GM21526 (cell line): ENCODE data around the gene HJV.

Source experiments
- ATAC-seq: cut with Tn5 transposase; IDR thresholded peaks from one replicate; pipeline ENCODE4 v1.9.1; 2021; ENCODE audit warnings: moderate library complexity; ENCODE audit not compliant: unreplicated experiment, low FRiP score

Gene HJV

DNA sequence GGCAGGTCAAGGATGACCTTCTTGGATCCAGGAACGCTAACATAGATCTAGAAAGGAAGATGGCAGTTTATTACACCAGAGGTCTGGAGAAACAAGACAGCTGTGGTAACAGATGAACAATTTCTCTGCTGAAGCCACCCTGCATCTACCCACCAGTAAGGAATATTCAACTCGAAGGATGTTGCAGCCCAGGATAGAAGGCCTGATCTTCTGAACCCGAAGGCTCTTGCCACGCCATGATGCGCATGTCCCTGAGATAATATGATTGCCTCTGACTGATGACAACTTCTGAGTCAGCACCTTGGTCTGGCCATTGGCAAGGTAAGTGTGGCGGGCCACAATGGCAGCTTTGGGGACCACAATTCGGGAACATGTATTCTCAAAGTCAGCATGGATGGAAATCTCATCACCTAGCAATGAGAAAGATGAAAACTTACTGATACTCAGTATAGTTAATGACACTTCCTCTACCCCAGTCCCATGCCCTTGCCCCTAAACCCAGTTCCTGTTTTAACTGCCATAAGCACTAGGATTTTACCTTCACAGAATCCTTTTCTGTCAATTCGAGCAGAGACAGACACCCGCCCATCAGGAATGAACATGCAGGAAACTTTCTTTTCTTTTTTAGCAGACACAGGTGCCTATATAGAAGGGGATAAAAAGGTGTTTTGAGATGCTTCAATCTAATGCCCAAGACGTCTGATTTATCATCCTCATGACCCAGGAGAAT lies 27.0 kb downstream of the HJV start:
- ATAC-seq = no peak

DNA sequence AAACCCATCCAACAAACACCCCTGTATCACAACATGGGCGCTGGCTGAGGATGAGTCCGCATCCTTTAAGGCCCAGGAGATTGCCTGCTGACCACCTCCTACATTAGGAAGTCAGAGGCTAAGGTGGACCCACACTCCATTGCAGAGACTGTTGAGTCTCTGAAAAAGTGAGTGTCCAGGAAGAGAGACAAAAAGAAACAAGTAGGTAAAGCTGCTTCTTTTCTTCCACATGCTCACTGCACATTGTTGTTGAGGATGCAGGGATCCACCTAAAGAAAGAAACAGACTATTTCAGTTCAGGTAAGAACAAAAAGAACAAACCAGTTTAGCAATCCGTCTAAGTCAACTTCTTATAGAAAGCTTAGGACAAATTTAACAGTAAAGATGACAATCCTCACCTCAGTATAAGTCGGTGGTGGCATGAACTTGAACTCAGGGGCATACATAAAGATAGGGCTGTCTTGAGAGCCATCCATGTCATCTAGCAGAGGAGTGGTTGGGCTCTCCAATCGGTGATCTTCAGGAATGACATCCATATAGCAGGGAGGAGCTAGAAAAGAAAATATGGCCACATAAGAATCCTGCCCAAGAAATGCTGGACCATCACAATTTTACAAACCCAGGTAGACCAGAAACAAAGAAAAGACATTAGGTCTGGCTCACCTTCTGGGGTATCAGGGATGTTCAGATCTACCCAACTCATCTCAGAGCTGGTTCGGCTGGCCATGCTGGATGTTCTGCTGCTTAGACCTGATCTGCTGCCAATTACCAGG lies 27.7 kb downstream of the HJV start:
- ATAC-seq = no peak

DNA sequence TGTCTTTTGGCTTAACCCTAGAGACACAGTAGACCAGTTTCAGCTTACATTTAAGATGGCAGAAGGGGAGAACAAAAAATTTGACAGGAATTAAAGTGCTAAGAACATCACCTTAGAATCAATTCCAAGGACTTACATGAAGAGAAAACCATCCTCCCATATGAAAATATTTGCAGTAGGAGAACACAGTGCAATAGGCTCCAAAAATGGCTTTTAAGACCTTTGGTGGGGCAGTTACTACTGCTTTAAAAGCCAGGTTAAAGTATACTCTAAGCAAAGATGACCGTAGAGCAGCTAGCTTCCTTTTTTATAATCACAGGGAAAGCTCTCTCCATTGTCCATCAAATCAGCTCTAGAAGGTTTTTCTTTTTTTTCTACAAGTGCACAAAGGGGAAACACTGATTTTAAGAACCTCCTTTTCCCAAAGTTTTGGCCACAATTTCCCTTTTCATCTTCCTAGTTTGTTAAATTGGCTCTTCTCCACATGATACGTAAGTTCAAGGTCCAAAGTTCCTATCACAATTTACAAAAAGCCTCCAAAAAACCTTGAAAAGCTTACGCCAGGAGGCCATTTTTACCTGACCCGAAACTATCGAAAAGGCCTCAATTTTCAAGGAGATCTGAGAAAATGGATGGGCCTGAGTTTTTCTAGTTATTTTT lies 28.4 kb downstream of the HJV start:
- no peak for ATAC-seq

DNA sequence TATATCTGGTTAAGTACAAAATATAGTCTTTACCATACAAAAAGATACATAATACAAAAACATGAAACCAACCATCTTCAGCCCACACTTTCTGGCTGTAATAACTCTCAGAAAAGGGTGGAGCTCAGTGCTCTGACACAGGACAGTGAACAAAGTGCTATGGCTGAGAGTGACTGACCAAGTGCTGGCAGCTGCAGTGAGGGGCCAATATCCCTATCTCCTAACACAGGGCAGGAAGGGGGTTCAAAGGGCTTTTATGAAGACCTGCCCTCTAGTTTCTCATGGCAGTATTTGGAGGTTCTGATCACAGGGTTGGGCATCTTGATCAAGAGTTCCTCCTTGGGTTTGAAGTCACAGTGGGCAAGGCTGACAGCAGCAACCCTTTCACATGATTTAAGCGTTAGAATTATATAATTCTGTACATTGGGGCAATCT lies 29.0 kb downstream of the HJV start:
- ATAC-seq = no peak

DNA sequence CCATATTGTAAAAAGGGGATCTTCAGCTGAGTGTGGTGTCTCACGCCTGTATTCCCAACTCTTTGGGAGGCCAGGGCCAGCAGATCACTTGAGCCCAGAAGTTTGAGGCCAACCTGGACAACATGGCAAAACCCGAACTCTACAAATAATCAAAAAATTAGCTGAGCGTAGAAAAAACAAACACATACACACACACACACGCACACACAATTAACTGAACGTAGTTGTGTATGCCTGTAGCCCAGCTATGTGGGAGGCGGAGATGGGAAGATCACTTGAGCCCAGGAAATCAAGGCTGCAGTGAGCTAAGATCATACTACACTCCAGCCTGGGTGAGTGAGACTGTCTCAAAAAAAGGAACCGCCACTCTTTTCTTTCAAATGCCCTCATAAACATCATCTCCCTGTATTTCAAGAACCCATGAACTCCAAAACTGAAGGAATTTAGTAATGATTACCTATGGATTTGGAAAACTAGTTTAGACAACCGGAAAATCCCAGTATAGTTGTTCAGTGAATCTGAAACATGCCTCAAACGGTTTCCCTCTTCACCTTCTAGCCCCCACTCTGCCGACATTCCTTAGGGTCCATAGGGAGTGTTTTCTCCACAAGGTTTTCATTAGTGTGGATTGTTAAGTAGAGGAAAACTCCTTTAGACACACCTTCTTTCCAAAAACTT lies 29.7 kb downstream of the HJV start:
- no peak for ATAC-seq

DNA sequence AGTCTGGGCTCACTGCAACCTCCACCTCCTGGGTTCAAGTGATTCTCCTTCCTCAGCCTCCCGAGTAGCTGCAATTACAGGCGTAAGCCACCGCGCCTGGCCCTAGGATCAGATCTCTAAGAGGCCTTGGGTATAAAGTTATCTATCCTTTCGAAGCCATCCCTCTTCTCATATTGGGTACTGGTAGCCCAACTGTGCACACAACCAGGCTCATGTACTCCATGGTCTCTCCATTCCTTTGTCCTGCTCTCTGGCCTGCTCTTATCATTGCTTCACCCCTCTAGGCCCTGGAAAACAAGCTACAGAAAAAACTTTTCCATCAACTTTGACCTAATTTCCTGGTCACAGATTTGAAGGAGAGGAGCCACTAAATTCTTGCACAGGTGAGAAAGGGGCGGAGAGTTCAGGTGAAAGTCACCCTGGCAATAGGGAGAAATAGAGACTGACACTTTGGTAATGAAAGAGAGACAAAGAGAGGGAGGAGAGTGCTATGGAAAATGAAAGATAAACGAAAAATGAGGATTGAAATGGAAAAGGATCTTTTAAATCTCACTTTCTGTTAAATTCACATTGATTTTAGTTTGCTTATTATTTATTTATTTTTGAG lies 31.2 kb downstream of the HJV start:
- no peak for ATAC-seq

DNA sequence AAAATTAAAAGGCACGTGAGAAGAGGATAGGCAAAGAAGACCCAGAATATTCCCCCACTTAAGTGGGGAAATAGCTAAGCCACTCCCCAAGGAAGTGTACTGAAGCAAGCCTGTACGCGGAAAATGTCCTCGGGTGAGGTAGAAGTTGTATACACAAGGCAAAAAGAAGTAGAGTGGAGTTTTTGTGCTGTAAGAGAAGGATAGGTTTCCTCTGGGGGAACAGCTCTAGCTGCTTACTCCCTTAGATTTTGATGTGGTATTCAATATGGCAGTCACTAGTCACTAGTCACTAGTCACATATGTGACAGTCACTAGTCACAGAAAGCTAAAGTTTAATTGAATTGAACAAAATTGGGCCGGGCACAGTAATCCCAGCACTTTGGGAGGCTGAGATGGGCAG lies 32.8 kb downstream of the HJV start:
- no peak for ATAC-seq

DNA sequence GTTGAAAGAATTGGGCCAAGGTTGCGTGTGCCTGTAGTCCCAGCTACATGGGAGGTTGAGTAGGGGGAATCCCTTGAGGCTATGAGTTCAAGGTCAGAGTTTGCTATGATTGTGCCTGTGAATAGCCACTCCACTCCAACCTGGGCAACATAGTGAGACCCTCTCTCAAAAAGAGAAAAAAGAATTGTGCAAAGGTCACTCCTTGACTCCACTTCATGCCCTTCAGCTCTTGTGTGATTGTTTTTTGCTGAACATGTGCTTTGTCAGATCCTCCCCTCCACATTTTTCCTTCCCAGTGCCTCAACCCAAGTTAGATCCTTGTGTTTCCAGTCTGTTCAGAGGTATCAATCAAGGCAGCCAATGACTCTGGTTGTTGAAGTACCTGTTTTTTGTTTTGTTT lies 33.6 kb downstream of the HJV start:
- ATAC-seq = no peak

DNA sequence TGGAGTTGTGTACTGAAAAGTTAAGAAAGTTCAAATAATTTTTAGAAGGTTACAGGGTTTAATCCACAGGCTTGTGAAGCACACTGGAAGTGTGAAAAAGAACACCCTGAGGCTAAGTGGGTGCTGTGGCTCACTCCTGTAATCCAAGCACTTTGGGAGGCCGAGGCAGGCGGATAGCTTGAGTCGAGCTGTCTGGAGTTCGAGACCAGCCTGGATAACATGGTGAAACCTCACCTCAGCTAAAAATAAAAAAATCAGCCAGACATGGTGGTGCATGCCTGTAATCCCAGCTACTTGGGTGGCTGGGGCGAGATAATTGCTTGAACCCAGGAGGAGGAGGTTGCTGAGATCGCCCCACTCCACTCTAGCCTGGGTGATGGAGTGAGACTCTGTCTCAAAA lies 35.0 kb downstream of the HJV start:
- no peak for ATAC-seq

DNA sequence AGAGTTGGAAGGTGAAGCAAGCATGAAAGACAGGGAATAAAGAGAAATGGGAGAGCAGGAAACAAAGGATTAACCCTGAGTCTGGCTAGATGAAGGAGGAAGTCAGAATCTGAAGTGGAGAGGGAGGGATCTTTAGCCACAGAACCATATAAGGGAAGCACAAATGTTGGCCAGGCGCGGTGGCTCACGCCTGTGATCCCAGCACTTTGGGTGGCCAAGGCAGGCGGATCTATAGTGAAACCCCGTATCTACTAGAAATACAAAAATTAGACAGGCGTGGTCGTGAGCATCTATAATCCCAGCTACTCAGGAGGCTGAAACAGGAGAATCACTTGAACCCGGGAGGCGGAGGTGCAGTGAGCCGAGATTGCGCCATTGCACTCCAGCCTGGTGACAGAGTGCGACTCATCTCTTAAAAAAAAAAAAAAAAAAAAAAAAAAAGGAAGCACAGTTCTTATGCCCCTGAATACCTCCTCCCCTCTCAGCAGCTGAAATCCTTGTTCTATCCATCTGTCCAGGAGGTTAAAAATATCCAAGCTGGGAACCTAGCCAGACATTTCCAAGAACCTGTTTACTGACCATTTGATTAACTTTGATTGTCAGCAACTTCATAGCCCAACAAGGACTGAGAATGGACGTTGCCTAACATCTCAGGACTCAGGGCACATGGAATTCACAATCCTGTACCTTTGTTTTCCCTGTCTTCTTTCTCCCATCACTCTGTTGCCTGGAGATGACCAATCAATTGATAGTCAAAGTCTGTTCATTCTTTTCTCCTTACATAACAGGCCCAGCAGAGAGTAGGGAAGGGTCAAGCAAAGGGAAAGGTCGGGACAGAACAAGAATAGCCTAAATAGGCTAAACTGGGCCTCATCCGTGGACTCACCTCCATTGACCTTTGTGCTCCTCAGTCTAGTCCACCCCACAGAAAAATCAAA lies 35.8 kb downstream of the HJV start:
- no peak for ATAC-seq

DNA sequence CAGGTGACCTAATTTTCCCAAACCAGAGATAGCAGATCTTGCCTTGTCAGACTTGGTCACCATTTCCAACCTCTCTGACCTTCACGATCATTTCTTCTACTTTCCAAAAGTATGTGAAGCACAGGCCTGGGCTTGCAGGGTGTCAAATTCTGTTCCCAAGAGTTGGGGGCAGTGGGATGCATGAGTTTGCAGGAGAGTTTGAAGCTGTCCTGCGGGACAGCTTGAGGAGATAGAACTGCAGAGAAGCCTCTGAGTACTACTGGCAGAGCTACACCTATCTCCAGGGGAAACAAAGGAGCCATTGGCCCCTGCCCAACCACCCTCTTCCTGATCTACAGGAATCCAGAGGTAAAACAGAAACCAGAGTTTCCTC lies 36.4 kb downstream of the HJV start:
- ATAC-seq = no peak

DNA sequence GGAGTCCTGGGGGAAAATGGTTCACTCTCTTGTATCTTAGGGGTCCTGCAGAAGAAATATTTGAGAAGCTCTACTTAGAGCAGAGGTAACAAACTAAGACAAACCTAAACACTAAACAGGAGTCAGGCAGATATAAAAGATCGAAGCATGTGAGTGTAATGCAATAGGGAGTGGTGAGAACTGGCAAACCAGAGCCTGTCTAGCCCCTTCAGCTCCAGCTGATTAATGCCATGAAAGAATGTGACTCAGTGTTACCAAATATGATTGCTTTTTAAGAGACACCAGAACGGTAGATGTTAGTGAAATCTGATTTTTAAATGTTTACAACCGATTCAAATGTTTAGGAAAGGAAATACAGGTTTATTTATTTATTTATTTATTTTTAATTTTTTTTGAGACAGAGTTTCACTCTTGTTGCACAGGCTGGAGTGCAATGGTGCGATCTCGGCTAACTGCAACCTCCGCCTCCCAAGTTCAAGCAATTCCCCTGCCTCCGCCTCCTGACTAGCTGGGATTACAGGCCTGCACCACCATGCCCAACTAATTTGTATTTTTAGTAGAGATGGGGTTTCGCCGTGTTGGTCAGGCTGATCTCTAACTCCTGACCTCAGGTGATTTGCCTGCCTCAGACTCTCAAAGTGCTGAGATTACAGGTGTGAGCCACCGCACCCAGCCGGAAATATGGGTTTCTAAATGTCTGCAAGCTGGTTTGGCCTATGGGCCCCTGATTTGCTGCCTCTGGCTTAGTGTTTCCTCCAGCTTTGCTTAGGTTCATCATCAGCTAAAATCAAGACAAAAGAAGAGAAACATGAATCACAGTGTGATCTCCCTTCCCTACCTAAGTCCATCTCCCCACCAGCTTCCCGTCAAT lies 37.3 kb downstream of the HJV start:
- no peak for ATAC-seq

DNA sequence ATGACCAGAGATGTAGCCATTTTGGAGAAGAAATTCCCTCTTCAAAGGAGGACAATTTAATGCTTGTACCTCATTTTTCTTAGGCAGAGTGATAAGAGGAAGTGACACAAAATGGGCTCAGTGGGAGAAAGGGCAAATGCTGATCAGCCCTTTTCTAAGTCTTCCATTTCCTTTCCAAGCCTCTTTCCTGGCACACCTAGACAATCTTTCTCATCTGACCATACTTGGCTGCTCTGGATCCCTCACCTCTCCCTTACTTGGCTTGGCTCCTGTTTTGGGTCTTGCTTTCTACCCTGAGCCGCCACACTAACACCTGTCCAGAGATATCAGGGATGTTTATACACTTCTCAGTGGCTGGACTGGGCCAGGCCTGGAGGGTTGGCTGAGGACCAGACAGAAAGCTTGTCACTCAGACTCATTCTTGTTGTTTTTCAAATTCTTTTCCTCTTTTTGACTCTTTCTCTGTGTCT lies 38.3 kb downstream of the HJV start:
- no peak for ATAC-seq

DNA sequence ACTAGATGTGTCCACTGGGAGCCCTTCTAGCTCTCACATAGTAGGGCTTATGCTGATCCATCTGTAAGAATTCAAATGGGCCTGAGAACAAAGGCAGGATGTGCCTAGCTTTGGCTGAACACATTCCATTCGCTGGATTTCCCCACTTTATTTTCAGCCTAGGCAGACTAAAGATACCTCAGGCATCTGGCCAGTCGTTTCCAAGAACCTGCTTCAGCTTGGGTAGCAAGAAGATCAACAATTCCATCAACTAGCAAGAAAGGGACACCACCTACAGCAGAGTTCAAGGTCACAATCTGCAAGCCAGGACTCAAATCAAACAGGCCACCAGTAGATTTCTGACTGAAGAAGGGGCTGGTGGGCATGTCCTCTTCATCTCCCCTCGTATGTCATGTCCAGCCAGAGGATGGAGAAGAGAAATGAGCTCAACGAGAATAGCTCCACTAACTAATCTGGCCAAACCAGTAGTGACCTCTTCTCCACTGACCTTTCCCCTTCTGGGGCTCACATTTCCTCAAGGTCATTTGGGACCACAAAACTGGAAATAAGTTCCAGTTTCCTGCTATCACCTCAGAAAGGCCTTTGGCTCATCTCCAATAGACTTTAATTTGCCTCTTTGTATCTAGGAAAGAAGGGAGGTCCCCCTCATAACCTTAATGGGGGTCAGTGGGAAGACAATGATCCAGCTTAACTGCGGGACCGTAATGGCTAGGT lies 39.4 kb downstream of the HJV start:
- no peak for ATAC-seq

DNA sequence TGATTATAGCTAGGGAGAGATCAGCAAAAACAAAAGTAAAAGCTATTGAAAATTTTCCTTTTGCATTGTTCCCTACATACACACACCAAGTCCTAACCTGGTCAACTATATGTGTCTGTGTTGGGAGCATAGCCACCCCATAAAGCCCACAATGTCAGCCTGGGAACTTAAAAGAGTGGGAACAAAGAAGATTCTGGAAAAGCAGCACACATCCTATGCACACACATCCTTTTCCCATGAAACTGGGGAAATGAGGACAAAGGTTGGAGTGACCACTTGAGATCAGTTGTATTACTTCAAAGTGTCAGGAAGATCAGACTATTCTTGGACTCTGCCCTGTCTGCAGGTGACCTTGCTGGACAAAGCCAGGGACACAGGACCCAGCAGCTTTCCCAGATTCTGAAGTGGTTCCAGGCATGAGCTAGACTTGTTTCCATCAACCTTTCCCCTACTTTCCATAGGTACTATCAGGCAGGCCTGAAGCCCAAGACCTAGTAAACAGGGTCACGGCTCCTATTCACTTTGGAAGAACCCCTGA lies 41.0 kb downstream of the HJV start:
- ATAC-seq = no peak

DNA sequence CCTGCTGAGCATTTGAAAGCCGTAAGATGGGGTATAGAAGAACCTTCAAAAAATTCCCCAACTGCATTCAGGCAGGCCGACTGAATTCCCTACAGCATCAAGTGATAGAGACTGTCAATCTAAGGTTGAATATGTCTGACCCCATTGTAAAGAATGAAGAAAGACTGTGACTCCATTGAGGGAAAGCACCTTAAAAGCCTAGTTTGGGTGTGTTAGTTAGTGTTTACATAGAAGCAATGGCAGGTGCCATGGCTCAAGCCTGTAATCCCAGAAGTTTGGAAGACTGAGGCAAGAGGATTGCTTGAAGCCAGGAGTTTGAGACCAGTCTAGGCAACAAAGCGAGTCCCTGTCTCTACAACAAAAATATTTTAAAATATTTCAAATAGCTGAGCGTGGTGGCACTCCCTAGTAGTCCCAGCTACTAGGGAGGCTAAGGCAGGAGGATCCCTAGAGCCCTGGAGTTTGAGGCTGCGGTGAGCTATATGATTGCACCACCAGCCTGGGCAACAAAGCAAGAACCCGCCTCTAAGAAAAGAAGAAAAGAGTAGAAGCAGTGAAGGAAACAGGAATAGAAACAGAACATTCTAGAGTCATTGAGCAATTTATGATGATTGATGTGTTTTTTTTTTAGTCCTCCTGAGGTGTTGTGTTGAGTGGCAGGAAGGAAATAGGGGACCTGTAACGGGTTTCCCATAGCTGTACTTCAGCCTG lies 41.6 kb downstream of the HJV start:
- peak; percentile 14 for ATAC-seq
